Measurements from ENCODE around the gene DENR.

DNA sequence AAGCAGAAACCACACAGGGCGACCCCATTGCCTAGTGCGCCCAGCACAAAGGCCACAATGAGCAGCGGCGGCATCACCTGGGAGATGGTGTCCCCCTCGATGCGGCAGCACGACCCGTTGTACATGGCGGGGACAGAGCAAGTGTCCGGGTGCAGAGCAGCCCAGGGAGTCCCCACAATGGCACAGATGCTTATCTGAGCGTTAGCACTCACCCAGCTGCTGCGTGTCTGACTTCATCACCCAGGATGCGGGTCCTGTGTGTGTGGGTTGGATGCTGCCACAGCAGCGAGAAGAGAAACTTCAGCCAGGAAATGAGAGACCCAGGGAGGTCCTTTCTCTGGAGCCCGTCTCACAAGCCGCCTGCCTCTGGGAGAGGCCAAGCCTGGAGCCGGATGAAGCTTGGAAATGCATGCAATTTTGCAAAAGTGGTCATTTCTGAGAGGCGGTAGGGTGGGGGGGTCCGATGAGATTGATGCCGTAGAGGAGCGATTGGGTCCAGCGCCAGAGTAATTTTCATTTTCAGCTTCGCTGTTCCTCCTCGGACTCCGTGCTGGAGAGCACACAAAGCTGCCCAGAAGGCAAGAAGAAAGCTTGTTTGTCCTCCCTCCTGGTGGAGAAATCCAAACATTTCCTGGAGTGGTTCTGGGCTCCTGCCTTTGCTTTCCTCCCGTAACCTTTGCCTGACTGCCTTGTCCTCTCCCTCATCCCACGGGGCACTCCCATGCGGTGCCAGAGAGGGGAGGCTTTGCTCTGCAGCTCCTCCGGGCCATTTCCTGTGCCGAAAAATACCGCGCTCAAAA lies 22.2 kb upstream of the DENR start, which contains the start of gene HCAR1:
- TF ChIP-seq, protein P1, sequence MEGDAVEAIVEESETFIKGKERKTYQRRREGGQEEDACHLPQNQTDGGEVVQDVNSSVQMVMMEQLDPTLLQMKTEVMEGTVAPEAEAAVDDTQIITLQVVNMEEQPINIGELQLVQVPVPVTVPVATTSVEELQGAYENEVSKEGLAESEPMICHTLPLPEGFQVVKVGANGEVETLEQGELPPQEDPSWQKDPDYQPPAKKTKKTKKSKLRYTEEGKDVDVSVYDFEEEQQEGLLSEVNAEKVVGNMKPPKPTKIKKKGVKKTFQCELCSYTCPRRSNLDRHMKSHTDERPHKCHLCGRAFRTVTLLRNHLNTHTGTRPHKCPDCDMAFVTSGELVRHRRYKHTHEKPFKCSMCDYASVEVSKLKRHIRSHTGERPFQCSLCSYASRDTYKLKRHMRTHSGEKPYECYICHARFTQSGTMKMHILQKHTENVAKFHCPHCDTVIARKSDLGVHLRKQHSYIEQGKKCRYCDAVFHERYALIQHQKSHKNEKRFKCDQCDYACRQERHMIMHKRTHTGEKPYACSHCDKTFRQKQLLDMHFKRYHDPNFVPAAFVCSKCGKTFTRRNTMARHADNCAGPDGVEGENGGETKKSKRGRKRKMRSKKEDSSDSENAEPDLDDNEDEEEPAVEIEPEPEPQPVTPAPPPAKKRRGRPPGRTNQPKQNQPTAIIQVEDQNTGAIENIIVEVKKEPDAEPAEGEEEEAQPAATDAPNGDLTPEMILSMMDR (IDR thresholded peaks at IDR 0.05) = no peak
- TF ChIP-seq POLR2A (IDR thresholded peaks at IDR 0.05) = no peak
- TF ChIP-seq EP300 (IDR thresholded peaks at IDR 0.05) = no peak

Measured in ovary (tissue), 3 donors.